ENCODE results near the gene PTGS2. TPM values are rescaled to one million over a fixed set of nuclear protein-coding genes. Genes with fewer than 3 reads are reported as not detected.
A peak's percentile ranks its signal among the peaks of the same experiment; 100 is the strongest.

The PTGS2 gene
- total and polyA plus RNA-seq, 2 experiments from 2014 or later, result 0.11 to 0.17 TPM

DNA sequence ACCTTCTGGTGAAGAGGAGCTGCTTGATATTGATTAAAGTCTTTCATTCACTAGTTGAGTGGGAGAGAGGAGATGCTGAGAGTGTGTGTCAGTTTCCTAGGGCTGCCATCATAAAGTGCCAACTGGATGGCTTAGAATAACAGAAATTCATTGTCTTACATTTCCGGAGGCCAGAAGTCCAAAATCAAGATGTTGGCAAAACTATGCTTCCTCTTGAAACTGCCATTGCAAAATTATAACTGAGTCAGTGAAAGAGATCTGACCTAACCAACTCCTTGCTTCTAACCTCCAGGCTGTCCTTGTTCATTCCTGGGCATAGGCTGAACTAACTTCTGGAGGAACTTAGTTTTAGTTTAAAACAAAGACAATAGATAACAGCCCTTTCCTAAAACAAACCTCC, 47.1 kb downstream of the PTGS2 start:
- Mint-ChIP-seq H3K9me3 (no peaks in the 10 kb centered on the region), H3K36me3 (ENCODE audit: low read depth) (no peaks in the 10 kb centered on the region), H3K4me3 (no peak overlapping the region), H3K27ac (no peak overlapping the region; the same call in 1 of the 2 replicates), H3K4me1 (peaks cover 20% of the 10 kb centered on the region), H3K27me3 (ENCODE audit: insufficient read depth, low read depth, poor library complexity) (no peaks in the 10 kb centered on the region)
- no peaks in the 10 kb centered on the region for H3K79me2 ChIP-seq (replicated peaks; ENCODE audit: insufficient read depth)
- no peak for ATAC-seq
- H4K20me1 ChIP-seq (replicated peaks; ENCODE audit: insufficient read depth), result no peaks in the 10 kb centered on the region
- H2AFZ ChIP-seq, result no peak overlapping the region
- DNase-seq (ENCODE audit: low spot score), result no peak
- H3K9me2 ChIP-seq (ENCODE audit: insufficient read depth), result no peaks in the 10 kb centered on the region
- H3K4me2 ChIP-seq, result 0 out of 2 replicates have a peak overlapping the region, but pooled peaks have one; percentile 32
- peaks cover 13% of the 10 kb centered on the region for H3K4me1 ChIP-seq (ENCODE audit: insufficient read depth)
- H3K4me3 ChIP-seq, result no peak overlapping the region
- no peaks in the 10 kb centered on the region for H3K36me3 ChIP-seq (ENCODE audit: insufficient read depth)
- H3K27ac ChIP-seq (ENCODE audit: low read depth), result no peak overlapping the region
- H3K27me3 ChIP-seq (ENCODE audit: insufficient read depth), result no peaks in the 10 kb centered on the region; the same call in 1 of the 2 replicates
- no peaks in the 10 kb centered on the region for H3F3A ChIP-seq (replicated peaks; ENCODE audit: low read depth)
- TF ChIP-seq, protein P1, sequence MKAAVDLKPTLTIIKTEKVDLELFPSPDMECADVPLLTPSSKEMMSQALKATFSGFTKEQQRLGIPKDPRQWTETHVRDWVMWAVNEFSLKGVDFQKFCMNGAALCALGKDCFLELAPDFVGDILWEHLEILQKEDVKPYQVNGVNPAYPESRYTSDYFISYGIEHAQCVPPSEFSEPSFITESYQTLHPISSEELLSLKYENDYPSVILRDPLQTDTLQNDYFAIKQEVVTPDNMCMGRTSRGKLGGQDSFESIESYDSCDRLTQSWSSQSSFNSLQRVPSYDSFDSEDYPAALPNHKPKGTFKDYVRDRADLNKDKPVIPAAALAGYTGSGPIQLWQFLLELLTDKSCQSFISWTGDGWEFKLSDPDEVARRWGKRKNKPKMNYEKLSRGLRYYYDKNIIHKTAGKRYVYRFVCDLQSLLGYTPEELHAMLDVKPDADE (IDR thresholded peaks at IDR 0.05), result no peak
- TF ChIP-seq, protein P2, sequence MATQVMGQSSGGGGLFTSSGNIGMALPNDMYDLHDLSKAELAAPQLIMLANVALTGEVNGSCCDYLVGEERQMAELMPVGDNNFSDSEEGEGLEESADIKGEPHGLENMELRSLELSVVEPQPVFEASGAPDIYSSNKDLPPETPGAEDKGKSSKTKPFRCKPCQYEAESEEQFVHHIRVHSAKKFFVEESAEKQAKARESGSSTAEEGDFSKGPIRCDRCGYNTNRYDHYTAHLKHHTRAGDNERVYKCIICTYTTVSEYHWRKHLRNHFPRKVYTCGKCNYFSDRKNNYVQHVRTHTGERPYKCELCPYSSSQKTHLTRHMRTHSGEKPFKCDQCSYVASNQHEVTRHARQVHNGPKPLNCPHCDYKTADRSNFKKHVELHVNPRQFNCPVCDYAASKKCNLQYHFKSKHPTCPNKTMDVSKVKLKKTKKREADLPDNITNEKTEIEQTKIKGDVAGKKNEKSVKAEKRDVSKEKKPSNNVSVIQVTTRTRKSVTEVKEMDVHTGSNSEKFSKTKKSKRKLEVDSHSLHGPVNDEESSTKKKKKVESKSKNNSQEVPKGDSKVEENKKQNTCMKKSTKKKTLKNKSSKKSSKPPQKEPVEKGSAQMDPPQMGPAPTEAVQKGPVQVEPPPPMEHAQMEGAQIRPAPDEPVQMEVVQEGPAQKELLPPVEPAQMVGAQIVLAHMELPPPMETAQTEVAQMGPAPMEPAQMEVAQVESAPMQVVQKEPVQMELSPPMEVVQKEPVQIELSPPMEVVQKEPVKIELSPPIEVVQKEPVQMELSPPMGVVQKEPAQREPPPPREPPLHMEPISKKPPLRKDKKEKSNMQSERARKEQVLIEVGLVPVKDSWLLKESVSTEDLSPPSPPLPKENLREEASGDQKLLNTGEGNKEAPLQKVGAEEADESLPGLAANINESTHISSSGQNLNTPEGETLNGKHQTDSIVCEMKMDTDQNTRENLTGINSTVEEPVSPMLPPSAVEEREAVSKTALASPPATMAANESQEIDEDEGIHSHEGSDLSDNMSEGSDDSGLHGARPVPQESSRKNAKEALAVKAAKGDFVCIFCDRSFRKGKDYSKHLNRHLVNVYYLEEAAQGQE (IDR thresholded peaks at IDR 0.05; ENCODE audit: unreplicated experiment), result no peak
- TF ChIP-seq STAT1 (IDR thresholded peaks at IDR 0.05; ENCODE audit: unreplicated experiment) (no peak), JUNB (IDR thresholded peaks at IDR 0.05; ENCODE audit: unreplicated experiment) (no peak), CREB1 (CRISPR knock-in tag; IDR thresholded peaks at IDR 0.05; ENCODE audit: low read depth) (no peak), ZNF114 (CRISPR knock-in tag; IDR thresholded peaks at IDR 0.05) (no peak), ZNF331 (CRISPR knock-in tag; IDR thresholded peaks at IDR 0.05; ENCODE audit: low read depth) (no peak), NANOG (IDR thresholded peaks at IDR 0.05; ENCODE audit: borderline replicate concordance) (no peak), EZH2phosphoT487 (IDR thresholded peaks at IDR 0.05; ENCODE audit: unreplicated experiment) (no peak), POLR2AphosphoS5 (IDR thresholded peaks at IDR 0.05; ENCODE audit: low read depth) (no peak), EZH2 (IDR thresholded peaks at IDR 0.05; ENCODE audit: low read depth, unreplicated experiment) (no peak)
- TF ChIP-seq, protein P3, sequence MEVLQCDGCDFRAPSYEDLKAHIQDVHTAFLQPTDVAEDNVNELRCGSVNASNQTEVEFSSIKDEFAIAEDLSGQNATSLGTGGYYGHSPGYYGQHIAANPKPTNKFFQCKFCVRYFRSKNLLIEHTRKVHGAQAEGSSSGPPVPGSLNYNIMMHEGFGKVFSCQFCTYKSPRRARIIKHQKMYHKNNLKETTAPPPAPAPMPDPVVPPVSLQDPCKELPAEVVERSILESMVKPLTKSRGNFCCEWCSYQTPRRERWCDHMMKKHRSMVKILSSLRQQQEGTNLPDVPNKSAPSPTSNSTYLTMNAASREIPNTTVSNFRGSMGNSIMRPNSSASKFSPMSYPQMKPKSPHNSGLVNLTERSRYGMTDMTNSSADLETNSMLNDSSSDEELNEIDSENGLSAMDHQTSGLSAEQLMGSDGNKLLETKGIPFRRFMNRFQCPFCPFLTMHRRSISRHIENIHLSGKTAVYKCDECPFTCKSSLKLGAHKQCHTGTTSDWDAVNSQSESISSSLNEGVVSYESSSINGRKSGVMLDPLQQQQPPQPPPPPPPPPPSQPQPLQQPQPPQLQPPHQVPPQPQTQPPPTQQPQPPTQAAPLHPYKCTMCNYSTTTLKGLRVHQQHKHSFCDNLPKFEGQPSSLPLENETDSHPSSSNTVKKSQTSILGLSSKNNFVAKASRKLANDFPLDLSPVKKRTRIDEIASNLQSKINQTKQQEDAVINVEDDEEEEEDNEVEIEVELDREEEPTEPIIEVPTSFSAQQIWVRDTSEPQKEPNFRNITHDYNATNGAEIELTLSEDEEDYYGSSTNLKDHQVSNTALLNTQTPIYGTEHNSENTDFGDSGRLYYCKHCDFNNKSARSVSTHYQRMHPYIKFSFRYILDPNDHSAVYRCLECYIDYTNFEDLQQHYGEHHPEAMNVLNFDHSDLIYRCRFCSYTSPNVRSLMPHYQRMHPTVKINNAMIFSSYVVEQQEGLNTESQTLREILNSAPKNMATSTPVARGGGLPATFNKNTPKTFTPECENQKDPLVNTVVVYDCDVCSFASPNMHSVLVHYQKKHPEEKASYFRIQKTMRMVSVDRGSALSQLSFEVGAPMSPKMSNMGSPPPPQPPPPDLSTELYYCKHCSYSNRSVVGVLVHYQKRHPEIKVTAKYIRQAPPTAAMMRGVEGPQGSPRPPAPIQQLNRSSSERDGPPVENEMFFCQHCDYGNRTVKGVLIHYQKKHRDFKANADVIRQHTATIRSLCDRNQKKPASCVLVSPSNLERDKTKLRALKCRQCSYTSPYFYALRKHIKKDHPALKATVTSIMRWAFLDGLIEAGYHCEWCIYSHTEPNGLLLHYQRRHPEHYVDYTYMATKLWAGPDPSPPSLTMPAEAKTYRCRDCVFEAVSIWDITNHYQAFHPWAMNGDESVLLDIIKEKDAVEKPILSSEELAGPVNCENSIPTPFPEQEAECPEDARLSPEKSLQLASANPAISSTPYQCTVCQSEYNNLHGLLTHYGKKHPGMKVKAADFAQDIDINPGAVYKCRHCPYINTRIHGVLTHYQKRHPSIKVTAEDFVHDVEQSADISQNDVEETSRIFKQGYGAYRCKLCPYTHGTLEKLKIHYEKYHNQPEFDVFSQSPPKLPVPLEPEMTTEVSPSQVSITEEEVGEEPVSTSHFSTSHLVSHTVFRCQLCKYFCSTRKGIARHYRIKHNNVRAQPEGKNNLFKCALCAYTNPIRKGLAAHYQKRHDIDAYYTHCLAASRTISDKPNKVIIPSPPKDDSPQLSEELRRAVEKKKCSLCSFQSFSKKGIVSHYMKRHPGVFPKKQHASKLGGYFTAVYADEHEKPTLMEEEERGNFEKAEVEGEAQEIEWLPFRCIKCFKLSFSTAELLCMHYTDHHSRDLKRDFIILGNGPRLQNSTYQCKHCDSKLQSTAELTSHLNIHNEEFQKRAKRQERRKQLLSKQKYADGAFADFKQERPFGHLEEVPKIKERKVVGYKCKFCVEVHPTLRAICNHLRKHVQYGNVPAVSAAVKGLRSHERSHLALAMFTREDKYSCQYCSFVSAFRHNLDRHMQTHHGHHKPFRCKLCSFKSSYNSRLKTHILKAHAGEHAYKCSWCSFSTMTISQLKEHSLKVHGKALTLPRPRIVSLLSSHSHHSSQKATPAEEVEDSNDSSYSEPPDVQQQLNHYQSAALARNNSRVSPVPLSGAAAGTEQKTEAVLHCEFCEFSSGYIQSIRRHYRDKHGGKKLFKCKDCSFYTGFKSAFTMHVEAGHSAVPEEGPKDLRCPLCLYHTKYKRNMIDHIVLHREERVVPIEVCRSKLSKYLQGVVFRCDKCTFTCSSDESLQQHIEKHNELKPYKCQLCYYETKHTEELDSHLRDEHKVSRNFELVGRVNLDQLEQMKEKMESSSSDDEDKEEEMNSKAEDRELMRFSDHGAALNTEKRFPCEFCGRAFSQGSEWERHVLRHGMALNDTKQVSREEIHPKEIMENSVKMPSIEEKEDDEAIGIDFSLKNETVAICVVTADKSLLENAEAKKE (CRISPR knock-in tag; IDR thresholded peaks at IDR 0.05), result no peak
- TF ChIP-seq, protein P4, sequence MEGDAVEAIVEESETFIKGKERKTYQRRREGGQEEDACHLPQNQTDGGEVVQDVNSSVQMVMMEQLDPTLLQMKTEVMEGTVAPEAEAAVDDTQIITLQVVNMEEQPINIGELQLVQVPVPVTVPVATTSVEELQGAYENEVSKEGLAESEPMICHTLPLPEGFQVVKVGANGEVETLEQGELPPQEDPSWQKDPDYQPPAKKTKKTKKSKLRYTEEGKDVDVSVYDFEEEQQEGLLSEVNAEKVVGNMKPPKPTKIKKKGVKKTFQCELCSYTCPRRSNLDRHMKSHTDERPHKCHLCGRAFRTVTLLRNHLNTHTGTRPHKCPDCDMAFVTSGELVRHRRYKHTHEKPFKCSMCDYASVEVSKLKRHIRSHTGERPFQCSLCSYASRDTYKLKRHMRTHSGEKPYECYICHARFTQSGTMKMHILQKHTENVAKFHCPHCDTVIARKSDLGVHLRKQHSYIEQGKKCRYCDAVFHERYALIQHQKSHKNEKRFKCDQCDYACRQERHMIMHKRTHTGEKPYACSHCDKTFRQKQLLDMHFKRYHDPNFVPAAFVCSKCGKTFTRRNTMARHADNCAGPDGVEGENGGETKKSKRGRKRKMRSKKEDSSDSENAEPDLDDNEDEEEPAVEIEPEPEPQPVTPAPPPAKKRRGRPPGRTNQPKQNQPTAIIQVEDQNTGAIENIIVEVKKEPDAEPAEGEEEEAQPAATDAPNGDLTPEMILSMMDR (conservative IDR thresholded peaks at IDR 0.05; ENCODE audit: low read depth in 2 of 2), result no peak
